ENCODE data around the gene DNM3.

DNM3 gene

GRCh38 chr1:171844381-171844780, 3.1 kb downstream of the DNM3 start:
- no peak overlapping the region for H3K4me3 ChIP-seq (ENCODE audit: low read depth, low read length)
- H3K9me3 ChIP-seq: no peaks in the 10 kb centered on the region
- peaks cover 42% of the 10 kb centered on the region for H3K27me3 ChIP-seq
- H3K36me3 ChIP-seq: no peaks in the 10 kb centered on the region
- DNase-seq: no peak
- TF ChIP-seq, protein P1, sequence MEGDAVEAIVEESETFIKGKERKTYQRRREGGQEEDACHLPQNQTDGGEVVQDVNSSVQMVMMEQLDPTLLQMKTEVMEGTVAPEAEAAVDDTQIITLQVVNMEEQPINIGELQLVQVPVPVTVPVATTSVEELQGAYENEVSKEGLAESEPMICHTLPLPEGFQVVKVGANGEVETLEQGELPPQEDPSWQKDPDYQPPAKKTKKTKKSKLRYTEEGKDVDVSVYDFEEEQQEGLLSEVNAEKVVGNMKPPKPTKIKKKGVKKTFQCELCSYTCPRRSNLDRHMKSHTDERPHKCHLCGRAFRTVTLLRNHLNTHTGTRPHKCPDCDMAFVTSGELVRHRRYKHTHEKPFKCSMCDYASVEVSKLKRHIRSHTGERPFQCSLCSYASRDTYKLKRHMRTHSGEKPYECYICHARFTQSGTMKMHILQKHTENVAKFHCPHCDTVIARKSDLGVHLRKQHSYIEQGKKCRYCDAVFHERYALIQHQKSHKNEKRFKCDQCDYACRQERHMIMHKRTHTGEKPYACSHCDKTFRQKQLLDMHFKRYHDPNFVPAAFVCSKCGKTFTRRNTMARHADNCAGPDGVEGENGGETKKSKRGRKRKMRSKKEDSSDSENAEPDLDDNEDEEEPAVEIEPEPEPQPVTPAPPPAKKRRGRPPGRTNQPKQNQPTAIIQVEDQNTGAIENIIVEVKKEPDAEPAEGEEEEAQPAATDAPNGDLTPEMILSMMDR (IDR thresholded peaks at IDR 0.05; ENCODE audit: low read depth, low read length): no peak
- no peaks in the 10 kb centered on the region for H3K4me1 ChIP-seq

- peaks cover 31% of the 10 kb centered on the region for H3K27me3 ChIP-seq
- no peaks in the 10 kb centered on the region for H3K4me1 ChIP-seq
- no peak for DNase-seq
- H3K36me3 ChIP-seq: no peaks in the 10 kb centered on the region
- no peaks in the 10 kb centered on the region for H3K9me3 ChIP-seq
- TF ChIP-seq, protein P1 (IDR thresholded peaks at IDR 0.05; ENCODE audit: low read depth, low read length): no peak
- no peak overlapping the region for H3K4me3 ChIP-seq (ENCODE audit: low read depth, low read length)
Observed at GRCh38 chr1:171845998-171846397, 4.7 kb downstream of the DNM3 start.

GRCh38 chr1:171849245-171849898, 8.1 kb downstream of the DNM3 start:
- DNase-seq: no peak
- no peaks in the 10 kb centered on the region for H3K4me1 ChIP-seq
- no peak overlapping the region for H3K4me3 ChIP-seq (ENCODE audit: low read depth, low read length)
- H3K36me3 ChIP-seq: no peaks in the 10 kb centered on the region
- TF ChIP-seq, protein P1 (IDR thresholded peaks at IDR 0.05; ENCODE audit: low read depth, low read length): no peak
- H3K27me3 ChIP-seq: peaks cover 14% of the 10 kb centered on the region
- no peaks in the 10 kb centered on the region for H3K9me3 ChIP-seq

DNA sequence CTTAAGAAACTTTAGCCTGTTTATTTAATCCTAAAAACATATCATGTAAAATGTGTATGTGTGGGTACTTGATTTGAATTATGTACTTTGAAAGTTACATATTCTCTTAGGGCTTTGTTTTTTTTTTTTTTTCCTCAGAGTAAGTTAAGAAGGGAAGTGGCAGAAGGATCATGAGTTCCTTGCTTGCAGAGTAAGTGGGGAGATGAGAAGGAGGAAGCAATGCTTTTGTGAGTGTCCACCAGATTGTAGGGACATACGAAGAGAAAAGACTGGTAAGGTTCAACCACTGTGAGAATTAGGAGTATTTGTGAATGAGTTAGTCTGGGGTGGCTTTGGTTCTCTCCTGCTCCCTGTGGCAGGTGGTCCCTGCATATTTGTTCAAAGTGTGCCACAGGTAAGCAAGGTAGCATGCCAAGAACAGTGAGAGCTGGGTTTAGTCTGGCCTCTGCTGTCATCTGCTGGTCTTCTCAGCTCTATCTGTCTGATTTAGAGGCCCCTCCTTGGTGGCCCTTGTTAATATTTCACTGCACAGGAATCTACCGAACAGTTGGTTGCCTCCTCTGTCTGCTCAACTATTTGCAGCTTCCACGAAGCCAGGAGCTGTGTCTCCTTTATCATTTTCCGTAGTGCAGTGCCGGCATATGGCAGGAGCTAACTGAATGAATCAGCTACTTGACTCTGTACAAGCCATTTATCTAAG, 9.5 kb downstream of the DNM3 start:
- TF ChIP-seq, protein P1 (IDR thresholded peaks at IDR 0.05; ENCODE audit: low read depth, low read length): no peak
- Histone ChIP-seq H3K36me3 (no peaks in the 10 kb centered on the region), H3K9me3 (no peaks in the 10 kb centered on the region), H3K4me1 (no peaks in the 10 kb centered on the region), H3K27me3 (peaks cover 14% of the 10 kb centered on the region), H3K4me3 (ENCODE audit: low read depth, low read length) (no peak overlapping the region)
- no peak for DNase-seq

- no peaks in the 10 kb centered on the region for H3K9me3 ChIP-seq
Observed at GRCh38 chr1:171852272-171852671, 11.0 kb downstream of the DNM3 start.

More at GRCh38 chr1:171852272-171852671, 11.0 kb downstream of the DNM3 start:
- Histone ChIP-seq H3K4me3 (ENCODE audit: low read depth, low read length) (no peak overlapping the region), H3K36me3 (no peaks in the 10 kb centered on the region), H3K4me1 (no peaks in the 10 kb centered on the region), H3K27me3 (peaks cover 14% of the 10 kb centered on the region)
- no peak for DNase-seq
- TF ChIP-seq, protein P1 (IDR thresholded peaks at IDR 0.05; ENCODE audit: low read depth, low read length): no peak

Measured in BE2C (cell line).